DMS53 (cell line): ENCODE results near the gene SLC6A9.

Experiments used
- DNase-seq: peaks from one replicate; lab custom pipeline; 2025; lab: John Stamatoyannopoulos, UW

The SLC6A9 gene

DNA sequence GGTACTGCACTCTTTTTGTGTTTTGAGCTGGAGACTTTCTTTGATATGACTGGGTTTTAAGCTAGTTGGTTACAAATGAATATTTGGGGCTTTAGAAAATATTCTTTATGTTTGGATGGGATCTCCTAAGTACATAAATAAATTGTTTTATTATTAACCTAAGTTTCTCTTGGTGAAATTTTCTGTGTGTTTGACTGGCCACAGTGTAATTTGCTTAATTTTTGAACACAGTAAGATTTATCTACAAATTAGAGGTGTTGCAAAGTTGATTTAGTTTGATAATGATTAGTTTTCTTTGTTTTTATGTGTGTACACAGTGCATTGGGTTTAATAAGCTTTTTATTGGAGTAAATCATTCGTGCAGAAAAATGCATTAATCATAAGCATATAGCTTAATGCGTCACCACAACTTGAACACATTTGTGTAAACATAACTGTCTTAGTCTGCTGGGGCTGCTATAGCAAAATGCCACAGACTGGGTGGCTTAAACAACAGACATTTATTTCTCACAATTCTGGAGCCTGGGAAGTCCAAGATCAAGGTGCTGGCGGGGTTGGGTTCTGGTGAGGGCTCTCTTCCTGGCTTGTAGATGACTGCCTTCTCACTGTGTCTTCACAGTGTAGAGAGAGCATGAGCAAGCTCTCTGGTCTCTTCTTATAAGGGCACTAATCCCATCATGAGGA, 17.4 kb upstream of the SLC6A9 start:
- no peak for DNase-seq

DNA sequence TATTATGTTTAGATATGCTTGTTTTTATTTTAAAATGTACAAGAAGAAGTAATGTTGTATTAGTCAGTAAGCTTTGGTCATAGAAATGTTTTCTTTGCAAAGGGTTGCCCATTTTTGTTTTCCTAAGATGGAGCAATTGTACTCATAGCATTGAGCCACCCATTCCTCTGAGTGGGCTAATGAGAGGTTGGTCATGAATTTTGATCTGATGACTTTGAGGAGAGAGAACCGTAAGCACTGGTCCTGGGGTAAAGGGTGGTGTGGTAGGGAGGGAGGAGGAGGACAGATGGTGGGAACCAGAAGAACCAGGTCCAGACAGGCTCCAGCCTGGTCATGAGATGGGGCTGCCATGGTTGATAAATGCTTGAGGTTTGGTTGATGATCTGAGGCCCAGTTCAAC, 15.9 kb upstream of the SLC6A9 start:
- no peak for DNase-seq

DNA sequence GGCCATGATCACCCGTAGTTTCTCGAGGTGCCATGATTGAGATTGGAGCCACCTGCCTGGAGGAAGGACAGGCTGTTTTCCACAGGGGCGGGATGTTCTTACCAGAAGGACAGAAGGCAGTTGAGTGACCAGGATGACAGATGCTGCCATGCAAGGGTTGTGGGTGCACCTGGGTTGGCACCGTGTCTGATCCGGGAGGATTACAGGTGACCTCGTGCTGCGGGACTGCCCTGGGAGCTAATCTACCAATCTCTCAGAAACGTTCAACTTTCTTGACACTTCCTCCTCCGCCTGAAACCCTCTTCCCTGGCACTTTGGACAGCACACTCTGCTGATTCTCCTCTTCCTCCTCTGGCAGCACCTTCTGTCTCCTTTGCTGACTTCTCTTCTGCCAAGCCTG, 13.8 kb upstream of the SLC6A9 start:
- no peak for DNase-seq

DNA sequence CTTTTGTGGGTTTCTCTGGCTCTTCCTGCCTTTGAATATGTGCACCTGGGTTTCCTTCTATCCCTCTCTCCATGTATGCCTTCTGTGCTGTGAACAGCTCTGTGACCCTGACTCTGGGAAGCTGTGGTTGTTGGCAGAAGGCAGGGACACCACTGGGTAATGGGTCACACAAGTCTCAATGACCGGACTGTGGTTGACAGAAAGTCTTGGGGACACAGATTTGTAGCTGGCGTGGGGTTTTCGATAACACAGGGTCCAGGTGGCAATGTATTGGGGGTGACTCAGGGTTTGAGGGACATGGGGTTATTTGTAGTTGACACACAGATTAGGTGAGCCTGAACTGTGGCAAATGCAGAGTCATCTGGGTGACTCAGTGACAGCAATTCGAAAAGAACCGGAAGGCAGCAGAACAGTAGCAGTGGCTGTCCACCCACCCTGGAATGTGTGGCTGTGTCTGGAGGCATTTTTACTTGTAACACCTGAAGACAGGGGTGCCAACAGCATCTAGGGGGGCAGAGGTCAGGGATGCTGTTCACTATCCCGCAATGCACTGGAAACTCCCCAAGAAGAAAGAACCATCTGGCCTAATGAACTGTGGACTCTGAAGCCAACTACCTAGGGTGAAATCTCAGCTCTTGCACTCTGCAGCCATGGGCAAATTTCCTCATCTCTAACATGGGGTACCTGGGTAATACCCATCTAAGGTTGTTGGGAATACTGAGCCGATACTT, 13.0 kb upstream of the SLC6A9 start:
- DNase-seq: no peak

DNA sequence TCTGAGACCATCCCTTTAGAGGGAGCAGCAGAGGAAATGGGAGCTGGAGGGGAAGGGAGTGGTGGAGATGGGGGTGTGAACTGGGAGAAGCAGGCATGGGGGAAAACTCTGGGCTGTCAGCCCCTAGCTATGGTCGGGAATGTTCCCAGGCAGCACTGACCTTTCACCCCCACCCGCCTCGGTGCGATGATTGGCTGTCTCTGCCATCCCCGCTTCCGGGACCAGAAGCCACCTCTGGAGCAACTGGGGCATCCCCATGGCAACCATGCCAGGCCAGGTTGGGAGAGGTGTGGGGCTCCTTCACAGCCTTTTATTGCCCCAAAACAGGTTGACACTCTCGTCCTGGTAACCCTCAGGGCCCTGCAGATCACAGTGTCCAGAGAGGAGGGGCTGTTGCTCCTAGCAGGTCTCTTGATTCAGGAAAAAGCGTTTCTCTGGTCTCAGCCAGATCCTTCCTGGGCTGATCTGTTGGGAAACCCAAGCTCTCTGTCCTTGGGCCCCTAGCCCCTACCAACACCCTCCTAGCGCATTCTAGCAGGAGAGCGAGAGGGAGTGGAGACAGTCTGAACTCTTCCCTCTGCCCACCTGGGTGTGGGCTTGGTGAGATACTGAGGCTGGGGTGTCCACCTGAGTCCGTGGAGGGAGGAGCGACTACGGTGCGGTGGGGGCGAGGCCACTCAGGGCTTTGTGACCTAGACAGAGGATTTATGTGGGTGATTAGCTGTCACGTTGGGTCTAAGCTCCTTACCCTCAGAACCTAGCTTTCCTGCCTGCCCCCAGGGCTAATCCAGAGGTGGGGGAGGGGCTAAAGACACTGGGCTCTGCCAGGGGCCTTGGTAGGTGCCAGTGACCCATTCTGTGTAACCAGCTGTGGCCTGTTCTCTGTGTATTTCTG, 12.2 kb upstream of the SLC6A9 start:
- DNase-seq: no peak

DNA sequence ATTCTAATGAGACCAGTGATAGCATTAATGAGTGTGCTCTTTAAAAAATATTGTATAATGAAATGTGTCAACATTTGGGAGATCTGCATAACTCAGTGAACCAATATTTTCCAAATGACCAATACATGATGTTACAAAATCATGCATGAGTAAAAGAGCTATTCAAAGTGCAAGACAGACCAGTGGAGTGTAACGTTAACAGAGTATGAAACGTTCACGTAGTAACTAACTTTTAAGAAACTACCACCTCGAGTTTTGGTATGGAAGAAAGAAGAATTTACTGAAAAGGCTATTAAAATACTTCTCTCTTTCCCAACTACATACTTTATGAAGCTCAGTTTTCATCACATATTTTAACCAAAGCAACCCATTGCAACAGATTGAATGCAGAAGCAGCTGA, 9.6 kb upstream of the SLC6A9 start:
- no peak for DNase-seq

DNA sequence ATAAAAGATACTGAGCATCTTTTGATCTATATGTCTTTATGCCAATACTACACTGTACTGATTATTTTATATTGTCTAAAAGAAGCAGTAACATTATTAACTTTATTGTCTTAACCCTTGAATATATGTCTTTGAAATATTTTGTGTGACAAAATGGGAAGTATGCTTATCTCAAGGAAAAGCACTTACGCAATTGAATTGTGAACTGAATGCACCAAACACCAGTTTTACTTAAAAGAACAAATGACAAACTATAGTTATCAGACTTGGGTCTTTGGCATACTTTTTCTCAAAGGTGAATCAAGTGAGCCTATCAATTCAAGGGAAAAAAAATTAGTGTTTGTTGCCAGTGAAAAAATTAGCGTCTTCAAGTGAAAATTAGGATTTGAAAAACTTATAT, 9.2 kb upstream of the SLC6A9 start:
- no peak for DNase-seq

DNA sequence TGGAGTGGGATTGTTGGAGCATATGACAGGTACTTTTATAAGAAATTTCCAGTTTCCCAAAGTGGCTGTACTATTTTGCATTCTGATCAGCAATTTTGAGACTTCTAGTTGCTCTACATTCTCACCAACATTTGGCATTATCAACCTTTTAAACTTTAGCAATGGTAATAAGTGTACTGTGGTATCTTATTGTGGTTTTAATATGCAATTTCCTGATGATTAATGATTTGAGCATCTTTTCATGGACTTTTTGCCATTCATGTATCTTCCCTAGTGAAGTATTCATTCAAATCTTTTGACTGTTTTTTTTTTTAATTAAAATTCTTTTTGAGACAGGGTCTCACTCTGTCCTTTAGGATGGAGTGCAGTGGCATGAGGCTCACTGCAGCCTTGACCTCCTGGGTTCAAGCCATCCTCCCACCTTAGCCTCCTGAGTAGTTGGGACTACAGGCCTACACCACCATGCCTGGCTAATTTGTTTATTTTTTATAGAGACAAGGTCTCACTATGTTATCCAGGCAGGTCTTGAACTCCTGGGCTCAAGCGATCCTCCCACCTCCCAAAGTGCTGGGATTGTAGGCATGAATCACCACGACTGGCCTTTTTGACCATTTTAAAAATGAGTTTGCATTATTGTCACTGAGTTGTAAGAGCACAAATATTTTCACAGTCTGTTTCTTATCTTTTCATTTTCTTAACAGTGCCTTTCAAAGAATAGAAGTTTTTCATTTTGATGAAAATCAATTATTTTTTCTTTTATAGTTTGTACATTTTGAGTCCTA, 7.8 kb upstream of the SLC6A9 start:
- DNase-seq: no peak

DNA sequence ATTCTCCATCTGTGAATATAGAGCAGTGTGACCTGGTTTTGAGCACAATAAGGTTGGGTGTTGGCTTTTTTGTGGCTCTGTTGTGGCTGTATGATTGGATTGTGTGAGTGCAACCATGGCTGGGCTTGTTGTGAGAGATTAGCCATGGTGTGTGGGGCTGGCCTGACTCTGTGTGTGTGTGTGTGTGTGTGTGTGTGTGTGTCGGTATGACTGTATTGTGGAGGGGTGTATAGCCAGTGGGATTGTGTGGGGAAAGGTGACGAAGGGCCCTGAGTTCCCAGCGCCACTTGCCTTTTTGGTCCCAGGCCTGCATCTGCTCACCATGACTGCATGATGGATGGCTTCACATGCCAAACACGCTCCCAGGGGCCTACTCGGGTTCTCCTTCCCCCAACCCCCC, 5.9 kb upstream of the SLC6A9 start:
- DNase-seq: no peak

DNA sequence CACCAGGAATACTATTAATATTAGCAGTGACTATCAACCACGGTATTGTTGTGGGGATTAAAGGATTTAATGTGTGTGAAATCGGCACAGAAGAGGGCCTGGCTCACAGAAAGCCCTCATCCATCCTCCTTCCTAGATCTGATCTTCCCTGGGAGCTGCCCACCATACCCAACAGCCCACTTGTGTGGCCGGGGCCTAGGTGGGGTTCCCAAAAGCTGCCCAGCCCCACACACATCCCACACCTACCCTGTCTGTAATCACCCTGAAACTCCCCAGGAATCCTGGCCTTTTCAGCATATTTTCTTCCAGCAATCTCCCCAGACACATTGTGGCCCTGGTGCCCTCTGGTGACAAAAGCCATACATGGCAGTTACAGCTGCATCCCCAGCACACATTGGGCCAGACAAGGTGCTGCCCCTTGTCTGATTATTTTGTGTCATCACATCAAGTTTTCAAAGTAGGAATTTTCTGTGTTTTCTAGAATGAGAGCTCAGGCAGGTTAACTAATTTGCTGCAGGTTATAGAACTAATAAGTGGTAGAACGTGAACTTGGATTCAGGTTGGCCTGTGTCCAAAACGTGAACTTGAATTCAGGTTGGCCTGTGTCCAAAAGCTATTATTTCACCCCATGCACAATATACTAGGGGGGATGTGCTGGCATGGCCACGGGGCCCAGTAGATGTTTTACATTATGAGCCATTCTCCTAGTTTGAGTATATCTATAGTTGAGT, 5.3 kb upstream of the SLC6A9 start:
- DNase-seq: peak; percentile 82

DNA sequence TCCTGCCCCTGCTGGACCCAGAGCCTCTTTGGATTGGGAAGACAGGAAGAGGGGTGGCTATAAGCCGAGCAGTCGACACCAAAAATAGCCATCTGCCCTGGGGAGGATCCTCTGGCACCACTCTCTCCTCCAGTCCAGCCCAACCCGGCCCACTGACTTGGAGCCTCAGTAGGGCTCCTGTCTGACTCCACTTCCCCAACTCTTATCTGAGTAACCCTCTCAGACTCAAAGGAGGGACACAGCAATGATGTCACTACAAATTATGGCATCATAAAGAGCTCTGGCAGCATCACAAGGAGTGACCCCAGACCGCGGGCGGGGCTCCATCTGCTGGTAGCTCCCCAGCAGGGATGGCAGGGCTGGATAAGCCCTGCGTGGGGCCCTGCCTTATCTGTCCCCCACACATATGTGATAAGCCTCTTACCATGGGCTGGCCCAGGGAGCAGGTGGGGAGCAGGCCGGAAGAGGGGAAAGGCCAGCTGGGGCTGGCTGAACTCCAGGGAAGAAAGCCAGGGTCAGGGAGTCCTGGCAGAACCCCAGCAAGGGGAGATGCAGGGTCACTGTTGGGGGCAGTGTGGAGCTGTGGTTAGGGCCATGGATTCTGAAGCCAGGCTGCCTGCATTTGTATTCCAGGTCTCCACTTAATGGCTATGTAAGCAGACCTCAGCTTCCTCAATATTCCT, 4.6 kb upstream of the SLC6A9 start:
- DNase-seq: no peak

DNA sequence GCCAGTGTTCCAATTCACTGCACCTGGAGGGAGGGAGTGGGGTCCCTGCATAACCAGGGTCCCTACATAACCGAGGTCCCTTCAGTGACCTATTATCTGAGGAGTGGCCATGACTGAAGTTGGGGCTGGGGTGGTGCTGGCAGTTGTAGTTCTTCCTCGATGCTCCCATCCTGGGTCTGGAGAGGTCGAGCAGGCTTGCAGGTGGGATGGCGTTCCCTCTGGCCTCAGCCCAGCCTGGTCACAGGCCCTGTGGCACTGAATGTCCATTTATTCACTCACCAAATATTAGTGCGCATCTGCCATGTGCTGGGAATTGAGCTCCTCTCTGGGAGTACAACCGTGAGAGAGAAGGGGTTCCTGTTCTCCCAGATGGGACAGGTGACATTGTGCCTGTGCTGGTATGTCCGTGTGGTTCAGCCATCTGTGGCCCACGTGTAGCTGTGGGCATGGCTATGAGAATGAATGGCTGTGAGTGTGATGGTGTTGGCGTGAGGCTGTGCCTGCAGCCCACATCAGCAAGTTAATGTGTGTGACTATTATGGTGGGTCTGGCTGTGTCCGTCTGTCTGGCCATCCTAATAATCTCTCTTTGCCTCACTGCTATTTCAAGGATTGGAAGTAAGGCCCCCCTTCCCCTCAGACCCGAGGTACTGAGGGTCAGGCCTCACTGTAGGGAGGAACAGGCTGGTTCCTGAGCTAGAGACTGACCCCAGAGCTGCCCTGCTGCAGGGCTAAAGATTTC, 3.9 kb upstream of the SLC6A9 start:
- DNase-seq: no peak

DNA sequence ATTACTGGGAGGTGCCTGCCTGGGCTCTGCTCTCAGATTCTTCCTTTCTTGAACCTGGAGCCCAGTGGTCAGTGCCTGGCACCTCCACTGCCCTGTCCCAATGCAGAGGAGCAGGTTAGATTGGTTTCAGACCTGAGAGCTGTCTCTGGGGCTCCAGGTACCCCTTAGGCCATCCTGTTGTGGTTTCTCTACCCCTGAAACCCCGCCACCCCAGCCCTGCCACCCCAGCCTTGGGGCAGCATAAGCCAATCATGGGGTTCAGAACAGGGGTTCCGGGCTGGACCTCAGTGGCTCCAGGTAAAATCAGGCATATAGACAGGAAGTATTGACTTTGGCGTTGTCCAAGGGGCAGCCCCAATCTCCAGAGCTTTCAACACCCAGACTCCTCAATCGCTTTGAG, 3.2 kb upstream of the SLC6A9 start:
- no peak for DNase-seq

DNA sequence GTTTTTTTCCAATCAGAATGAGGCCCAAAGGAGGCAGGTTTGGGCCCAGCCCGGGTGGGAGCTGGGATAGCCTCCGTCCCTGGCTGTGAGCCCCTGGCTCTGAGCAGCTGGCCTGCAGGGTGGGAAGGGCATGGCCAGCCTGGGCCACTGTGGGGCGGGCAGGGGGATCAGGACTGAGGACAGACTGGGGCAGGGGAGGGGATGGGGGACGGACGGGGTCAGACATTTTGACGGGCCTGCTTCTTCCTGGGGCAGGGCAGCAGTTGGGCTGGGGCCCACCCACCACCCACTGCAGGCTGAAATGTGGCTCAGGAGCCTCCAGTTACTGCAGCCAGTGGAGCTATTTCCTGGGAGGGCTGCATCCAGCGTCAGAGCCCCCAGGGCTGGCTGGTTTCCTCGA, 2.5 kb upstream of the SLC6A9 start:
- DNase-seq: no peak

DNA sequence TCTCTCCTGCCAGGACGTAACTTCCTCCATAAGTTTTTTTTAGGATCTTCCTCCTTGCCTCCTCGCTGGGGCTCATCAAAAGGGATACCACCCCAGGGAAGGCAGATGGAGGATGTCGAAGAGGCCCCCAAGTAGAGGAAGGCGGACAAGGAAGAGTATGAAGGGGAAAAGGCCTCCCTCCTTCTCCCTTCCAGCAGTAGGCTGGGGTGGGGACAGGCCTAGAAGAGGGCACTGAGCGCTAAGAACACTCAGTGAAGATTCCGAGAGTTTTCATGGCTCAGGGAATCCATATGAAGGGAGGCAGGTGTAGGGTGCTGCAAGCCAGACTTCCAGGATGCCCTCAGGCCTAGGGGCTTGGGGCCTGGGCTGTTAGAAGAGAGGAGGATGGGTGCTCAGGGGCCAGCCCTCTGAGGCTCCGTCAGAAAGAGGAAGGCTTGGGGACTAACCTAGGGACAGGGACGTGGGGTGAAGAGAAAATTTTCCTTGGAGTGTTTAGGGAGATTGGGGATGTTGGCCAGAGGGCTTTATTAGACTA, 1.8 kb upstream of the SLC6A9 start:
- DNase-seq: no peak

DNA sequence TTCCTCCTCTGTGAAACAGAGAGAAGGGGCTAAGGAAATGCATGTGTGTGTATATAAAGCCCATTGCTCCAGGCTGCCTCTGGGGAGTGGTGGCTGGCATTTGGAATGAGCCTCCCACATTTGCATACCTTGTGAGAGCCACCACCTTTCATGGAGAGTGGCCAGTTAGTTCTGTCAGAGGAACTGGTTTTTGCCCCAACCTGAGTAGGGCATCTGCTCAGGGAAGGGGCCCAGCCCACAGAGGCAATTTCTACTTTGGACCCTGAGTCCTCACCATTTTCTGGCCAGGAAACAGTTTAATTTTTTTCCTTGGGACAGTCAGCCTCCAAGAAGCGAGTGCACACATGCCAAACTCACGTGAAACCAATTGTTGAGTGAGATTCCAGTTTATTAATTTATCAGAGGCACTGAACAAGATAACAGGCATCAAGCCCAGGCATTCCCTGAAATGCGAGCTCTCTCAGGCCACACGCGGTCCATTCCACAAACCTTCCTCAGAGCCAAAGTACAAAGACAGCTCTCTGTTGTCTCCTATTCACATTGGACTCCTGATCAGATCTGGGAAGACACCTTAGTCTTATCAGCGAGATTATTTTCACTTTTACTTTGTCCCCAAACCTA, 1.0 kb upstream of the SLC6A9 start:
- DNase-seq: peak; percentile 19

DNA sequence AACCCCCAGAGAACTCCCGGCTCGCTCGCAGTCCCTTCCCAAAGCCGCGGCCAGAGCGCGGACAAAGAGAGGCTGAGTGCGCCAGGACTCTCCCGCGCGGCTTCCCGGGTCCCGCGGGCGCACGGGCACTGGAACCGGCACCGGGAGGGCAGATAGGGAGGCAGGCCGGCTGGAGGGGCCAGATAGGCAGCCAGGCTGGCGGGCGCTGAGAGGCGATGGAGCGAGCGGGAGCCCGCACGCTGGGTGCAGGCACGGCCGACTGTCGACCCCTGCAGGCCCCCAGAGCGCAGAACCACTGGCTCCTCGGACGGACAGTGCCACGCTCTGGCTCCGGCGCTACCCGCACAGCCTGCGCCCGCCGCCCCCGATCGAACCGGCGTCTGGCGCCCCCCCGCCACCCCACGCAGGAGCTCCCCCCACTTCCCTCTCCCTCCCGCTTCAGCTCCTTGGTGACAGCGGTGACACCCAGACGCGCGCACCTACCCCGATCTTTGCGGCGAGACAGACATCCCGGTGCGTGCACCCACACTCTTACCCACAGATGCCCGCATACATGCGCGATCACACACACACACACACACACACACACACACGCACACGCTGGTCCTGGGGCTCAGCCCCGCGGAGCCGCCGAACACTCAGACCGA, 534 bp downstream of the SLC6A9 start:
- peak; percentile 85 for DNase-seq

DNA sequence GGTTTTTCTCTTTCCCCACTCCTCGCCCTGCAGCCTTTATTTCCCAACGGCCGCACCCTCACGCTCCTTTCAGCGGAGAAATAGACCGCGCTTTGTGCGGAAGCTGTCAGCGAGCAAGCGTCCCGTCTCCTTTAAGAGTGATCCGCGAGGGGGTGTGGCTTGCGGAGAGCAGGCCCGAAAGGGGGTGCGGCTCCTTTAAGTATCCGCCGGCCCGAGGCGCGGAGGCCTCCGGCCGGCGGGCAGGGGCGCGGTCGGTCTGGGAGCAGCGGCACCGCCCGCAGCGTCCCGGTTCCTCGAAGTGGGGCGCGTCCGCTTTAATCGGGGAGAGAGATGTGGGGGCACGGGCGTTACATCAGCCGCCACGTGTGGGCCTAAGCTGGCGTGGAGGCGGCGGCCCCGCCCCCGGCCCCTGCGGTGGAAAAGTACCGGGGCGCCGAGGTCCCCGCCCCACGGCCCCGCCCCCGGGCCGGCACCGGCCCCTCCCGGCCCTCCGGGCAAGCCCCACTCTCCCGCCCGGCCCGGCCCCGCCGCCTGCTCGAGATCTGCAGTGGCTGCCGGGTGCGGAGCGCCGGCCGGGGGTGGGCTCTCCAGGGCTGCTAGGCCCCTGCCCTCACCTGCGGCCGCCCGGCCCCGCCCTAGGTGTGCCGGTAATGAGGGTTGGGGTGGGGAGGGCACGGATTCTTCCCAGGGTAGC, 1.2 kb downstream of the SLC6A9 start:
- DNase-seq: peak; percentile 96
